PC-9 (cell line): ENCODE data around the gene HBS1L. TPM values are rescaled to one million over a fixed set of nuclear protein-coding genes. Genes with fewer than 3 reads are reported as not detected.

ENCODE experiments used
- BruUV-seq: library from RNA; stranded (reverse); fragments of 400-500 nt; replicated peaks from 2 replicates; lab custom pipeline; 2021; lab: Mats Ljungman, UMichigan
- CTCF ChIA-PET: fragments of 300-600 bp; sonication (Branson Sonifier 250); formaldehyde crosslinking; loops from one replicate; lab custom pipeline; 2022; ENCODE audit warnings: antibody characterized with exemption; lab: Charles Lee
- POLR2A ChIA-PET: fragments of 300-600 bp; sonication (Branson Sonifier 250); formaldehyde crosslinking; loops from one replicate; lab custom pipeline; 2022; ENCODE audit warnings: antibody characterized with exemption; ENCODE audit not compliant: unreplicated experiment; lab: Charles Lee
- DNase-seq, 2 experiments: peaks; one replicate each; pipeline versions ENCODE4 v3.0.0 to v3.0.0-alpha.2; 2015 to 2022; ENCODE audit warnings: mixed read lengths in 1 of 2
- H2AFZ ChIP-seq: fragments of 200-600 bp; sonication (generic); 2 replicates; pipeline ENCODE4 v1.8.1; 2017; ENCODE audit warnings: antibody characterized with exemption
- H3F3A ChIP-seq: fragments of 200-600 bp; sonication (generic); 2 replicates; pipeline ENCODE4 v1.8.1; 2017; ENCODE audit warnings: antibody characterized with exemption, mild to moderate bottlenecking, low read depth; ENCODE audit not compliant: insufficient read depth
- H3K27ac ChIP-seq: fragments of 200-600 bp; sonication (generic); 2 replicates; pipeline ENCODE4 v1.6.1; 2016; ENCODE audit warnings: mixed run types
- H3K27me3 ChIP-seq: fragments of 200-600 bp; sonication (generic); 2 replicates; pipeline ENCODE4 v1.6.1; 2016; ENCODE audit warnings: low read depth, mixed run types; ENCODE audit not compliant: insufficient read depth
- H3K36me3 ChIP-seq: fragments of 200-600 bp; sonication (generic); 2 replicates; pipeline ENCODE4 v1.6.1; 2016; ENCODE audit warnings: low read depth, mixed run types
- H3K4me1 ChIP-seq: fragments of 200-600 bp; sonication (generic); replicated peaks from 2 replicates; pipeline ENCODE4 v1.6.1; 2016; ENCODE audit warnings: mixed run types; ENCODE audit not compliant: insufficient read depth
- H3K4me2 ChIP-seq: fragments of 200-600 bp; sonication (generic); 2 replicates; pipeline ENCODE4 v1.6.1; 2017; ENCODE audit warnings: mixed run types
- H3K4me3 ChIP-seq: fragments of 200-600 bp; sonication (generic); 2 replicates; pipeline ENCODE4 v1.6.1; 2016; ENCODE audit warnings: mixed run types
- H3K79me2 ChIP-seq: fragments of 200-600 bp; sonication (generic); 2 replicates; pipeline ENCODE4 v1.6.1; 2017; ENCODE audit warnings: low read depth, mixed run types
- H3K9me2 ChIP-seq: fragments of 200-600 bp; sonication (generic); 2 replicates; pipeline ENCODE4 v1.8.1; 2017; ENCODE audit warnings: mild to moderate bottlenecking; ENCODE audit not compliant: insufficient read depth
- H3K9me3 ChIP-seq: fragments of 200-600 bp; sonication (generic); 2 replicates; pipeline ENCODE4 v1.8.1; 2016; ENCODE audit warnings: low read depth; ENCODE audit not compliant: insufficient read depth
- H4K20me1 ChIP-seq: fragments of 200-600 bp; sonication (generic); 2 replicates; pipeline ENCODE4 v1.8.1; 2017; ENCODE audit not compliant: insufficient read depth
- EZH2 ChIP-seq: fragments of 200-600 bp; sonication (generic); IDR thresholded peaks from 2 replicates; pipeline ENCODE4 v1.8.0; 2017; ENCODE audit warnings: antibody characterized with exemption, low read depth
- intact Hi-C: fragments of 100-400 bp; cut with micrococcal nuclease; formaldehyde crosslinking; loops from one replicate; pipeline ENCODE4 v1.10.0; 2022; ENCODE audit not compliant: unreplicated experiment
- total RNA-seq: library from RNA; stranded (reverse); gene quantifications from 2 replicates; pipeline ENCODE4 v1.2.3, GENCODE V29; 2021
- TF ChIP-seq, protein P1 (sequence below): fragments of 200-600 bp; sonication (generic); conservative IDR thresholded peaks from 2 replicates; pipeline ENCODE4 v1.6.1; 2017; ENCODE audit warnings: mixed run types, antibody characterized with exemption, mild to moderate bottlenecking, moderate library complexity

Gene HBS1L
- total RNA-seq, 1 experiment from 2014 or later = 84.4 TPM

- Histone ChIP-seq H3K36me3 (no peaks in the 10 kb centered on the region), H3K4me2 (no peak overlapping the region), H2AFZ (no peak overlapping the region), H3K79me2 (no peaks in the 10 kb centered on the region), H3K9me3 (no peaks in the 10 kb centered on the region), H3K9me2 (no peaks in the 10 kb centered on the region), H3K4me1 (no peaks in the 10 kb centered on the region), H3K27me3 (peaks cover 10% of the 10 kb centered on the region; the same call in 1 of the 2 replicates), H3K4me3 (no peak overlapping the region), H4K20me1 (no peaks in the 10 kb centered on the region), H3K27ac (no peak overlapping the region), H3F3A (no peaks in the 10 kb centered on the region)
- no peak for DNase-seq
- BruUV-seq = no TSS peak
- CTCF ChIA-PET = no interaction called here
- intact Hi-C loops = no loop called here
- POLR2A ChIA-PET = no interaction called here
- TF ChIP-seq EZH2 = no peak
- TF ChIP-seq, protein P1, sequence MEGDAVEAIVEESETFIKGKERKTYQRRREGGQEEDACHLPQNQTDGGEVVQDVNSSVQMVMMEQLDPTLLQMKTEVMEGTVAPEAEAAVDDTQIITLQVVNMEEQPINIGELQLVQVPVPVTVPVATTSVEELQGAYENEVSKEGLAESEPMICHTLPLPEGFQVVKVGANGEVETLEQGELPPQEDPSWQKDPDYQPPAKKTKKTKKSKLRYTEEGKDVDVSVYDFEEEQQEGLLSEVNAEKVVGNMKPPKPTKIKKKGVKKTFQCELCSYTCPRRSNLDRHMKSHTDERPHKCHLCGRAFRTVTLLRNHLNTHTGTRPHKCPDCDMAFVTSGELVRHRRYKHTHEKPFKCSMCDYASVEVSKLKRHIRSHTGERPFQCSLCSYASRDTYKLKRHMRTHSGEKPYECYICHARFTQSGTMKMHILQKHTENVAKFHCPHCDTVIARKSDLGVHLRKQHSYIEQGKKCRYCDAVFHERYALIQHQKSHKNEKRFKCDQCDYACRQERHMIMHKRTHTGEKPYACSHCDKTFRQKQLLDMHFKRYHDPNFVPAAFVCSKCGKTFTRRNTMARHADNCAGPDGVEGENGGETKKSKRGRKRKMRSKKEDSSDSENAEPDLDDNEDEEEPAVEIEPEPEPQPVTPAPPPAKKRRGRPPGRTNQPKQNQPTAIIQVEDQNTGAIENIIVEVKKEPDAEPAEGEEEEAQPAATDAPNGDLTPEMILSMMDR = no peak
Measured at GRCh38 chr6:135102191-135102590, 47.6 kb upstream of the HBS1L start.

DNA sequence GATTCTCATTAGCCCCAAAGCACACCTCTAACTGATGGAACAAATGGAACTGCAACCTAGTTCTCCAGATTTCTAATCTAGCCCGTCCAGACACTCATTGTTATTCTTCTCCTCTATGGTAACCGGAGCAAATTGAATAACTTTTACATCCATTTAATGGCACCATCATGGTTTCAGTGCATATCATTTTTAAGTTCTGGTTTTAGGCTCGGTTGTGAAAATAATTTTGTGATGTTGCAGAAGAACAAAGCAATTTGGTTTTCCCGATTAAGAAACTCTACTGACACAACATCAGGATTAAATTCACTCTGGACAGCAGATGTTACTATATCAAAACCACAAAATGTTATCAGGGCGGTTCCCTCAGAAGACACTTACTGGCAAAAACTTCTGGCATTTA, 42.5 kb upstream of the HBS1L start:
- ChIA-PET CTCF (no interaction called here), POLR2A (no interaction called here)
- TF ChIP-seq, protein P1 = no peak
- no peak for TF ChIP-seq EZH2
- H3K27ac ChIP-seq = no peak overlapping the region
- no TSS peak for BruUV-seq
- H3K36me3 ChIP-seq = no peaks in the 10 kb centered on the region
- H3K27me3 ChIP-seq = no peaks in the 10 kb centered on the region
- H4K20me1 ChIP-seq = no peaks in the 10 kb centered on the region
- H2AFZ ChIP-seq = no peak overlapping the region
- no peaks in the 10 kb centered on the region for H3K9me2 ChIP-seq
- H3F3A ChIP-seq = no peaks in the 10 kb centered on the region
- peaks cover 9% of the 10 kb centered on the region for H3K4me1 ChIP-seq
- intact Hi-C loops = no loop called here
- H3K4me2 ChIP-seq = no peak overlapping the region
- H3K79me2 ChIP-seq = no peaks in the 10 kb centered on the region
- H3K9me3 ChIP-seq = no peaks in the 10 kb centered on the region
- H3K4me3 ChIP-seq = no peak overlapping the region
- no peak for DNase-seq

- H3K4me2 ChIP-seq = no peak overlapping the region
- intact Hi-C loops = no loop called here
- CTCF ChIA-PET = no interaction called here
- BruUV-seq = no TSS peak
- no peaks in the 10 kb centered on the region for H3F3A ChIP-seq
- no peaks in the 10 kb centered on the region for H3K9me3 ChIP-seq
- no peaks in the 10 kb centered on the region for H3K27me3 ChIP-seq
- H4K20me1 ChIP-seq = no peaks in the 10 kb centered on the region
- H3K4me3 ChIP-seq = no peak overlapping the region
- H3K27ac ChIP-seq = no peak overlapping the region
- POLR2A ChIA-PET = no interaction called here
- no peak overlapping the region for H2AFZ ChIP-seq
- H3K4me1 ChIP-seq = peaks cover 9% of the 10 kb centered on the region
- H3K9me2 ChIP-seq = no peaks in the 10 kb centered on the region
- TF ChIP-seq, protein P1 = no peak
- no peaks in the 10 kb centered on the region for H3K36me3 ChIP-seq
- no peaks in the 10 kb centered on the region for H3K79me2 ChIP-seq
- no peak for DNase-seq
Measured at GRCh38 chr6:135096403-135097130, 41.9 kb upstream of the HBS1L start.
